NCI-H2171 treated with DMSO at 0.1 percent for 48 hours (cell line): ENCODE results near the gene MLXIPL.
A peak's percentile ranks its signal among the peaks of the same experiment; 100 is the strongest.
"Not testable (repeated sequence)": the region's sequence is repeated elsewhere in the genome, so short reads cannot be mapped to it uniquely, and the experiment has no call there.

Experiments used
- DNase-seq: peaks from one replicate; lab custom pipeline; 2025; lab: John Stamatoyannopoulos, UW

MLXIPL gene, protein sequence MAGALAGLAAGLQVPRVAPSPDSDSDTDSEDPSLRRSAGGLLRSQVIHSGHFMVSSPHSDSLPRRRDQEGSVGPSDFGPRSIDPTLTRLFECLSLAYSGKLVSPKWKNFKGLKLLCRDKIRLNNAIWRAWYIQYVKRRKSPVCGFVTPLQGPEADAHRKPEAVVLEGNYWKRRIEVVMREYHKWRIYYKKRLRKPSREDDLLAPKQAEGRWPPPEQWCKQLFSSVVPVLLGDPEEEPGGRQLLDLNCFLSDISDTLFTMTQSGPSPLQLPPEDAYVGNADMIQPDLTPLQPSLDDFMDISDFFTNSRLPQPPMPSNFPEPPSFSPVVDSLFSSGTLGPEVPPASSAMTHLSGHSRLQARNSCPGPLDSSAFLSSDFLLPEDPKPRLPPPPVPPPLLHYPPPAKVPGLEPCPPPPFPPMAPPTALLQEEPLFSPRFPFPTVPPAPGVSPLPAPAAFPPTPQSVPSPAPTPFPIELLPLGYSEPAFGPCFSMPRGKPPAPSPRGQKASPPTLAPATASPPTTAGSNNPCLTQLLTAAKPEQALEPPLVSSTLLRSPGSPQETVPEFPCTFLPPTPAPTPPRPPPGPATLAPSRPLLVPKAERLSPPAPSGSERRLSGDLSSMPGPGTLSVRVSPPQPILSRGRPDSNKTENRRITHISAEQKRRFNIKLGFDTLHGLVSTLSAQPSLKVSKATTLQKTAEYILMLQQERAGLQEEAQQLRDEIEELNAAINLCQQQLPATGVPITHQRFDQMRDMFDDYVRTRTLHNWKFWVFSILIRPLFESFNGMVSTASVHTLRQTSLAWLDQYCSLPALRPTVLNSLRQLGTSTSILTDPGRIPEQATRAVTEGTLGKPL

DNA sequence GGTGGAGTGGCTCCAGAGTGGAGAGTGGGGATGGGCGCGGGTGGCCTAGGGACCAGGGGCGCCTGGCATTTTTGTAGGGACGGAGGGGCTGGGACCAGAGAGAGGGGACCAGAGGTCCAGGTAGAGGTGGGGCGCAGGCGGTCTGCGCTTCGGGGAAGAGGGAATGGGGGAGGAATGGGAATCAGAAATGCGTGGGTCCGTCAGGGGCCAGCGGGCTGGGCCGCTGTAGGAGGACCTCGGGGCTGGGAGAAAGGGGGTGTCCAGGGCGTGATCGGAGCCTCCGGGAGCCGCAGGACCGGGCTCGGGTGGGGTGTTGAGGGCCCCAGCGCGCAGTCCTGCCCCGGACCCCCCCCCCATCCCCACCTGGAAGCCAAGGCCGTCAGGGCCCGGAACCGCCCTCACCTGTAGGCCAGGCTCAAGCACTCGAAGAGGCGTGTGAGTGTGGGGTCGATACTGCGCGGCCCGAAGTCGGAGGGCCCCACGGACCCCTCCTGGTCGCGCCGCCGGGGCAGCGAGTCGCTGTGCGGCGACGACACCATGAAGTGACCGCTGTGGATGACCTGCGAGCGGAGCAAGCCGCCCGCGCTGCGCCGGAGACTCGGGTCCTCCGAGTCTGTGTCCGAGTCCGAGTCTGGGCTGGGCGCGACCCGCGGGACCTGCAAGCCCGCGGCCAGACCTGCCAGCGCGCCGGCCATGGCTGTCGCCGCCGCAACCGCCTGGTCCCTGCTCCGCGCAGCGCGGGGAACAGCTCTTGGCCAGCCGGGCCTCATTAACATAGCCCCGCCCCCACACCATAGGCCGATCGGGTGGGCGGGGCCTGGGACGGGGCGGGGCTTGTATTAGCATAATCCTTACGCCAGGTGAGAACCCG, at the start of gene MLXIPL:
TSS of gene MLXIPL (minus strand) at position 725 of the 871 bp plus-strand sequence. CDS start at position 695, 30 bp downstream.
- peak; percentile 84 for DNase-seq

DNA sequence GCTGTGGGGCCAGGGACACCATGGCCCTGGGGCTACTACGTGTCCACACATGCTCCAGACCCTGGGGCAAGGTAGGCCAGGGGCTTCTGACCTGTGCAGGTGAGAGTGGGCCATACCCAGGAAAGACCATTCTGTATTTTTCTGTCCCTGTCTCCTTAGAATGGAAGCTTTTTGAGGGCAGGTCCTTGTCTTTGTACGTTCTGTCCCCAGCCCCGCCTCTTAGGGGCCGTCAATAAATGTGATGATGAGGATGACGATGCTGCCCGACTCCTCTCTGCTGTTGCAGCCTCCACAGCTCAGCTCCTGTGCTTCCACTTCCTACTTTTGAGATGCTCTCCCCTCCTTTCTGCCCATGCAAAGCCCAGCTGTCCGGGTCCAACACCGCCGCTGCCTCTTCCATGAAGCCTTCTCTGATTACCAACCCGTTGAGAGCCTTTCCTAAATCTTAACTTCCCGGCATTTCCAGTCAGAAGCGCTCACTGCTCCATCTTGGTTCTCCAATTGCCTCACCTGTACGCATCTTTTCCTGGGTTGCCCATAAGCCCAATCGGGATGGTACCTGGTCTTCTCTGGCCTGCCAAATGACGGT, 47.6 kb upstream of the MLXIPL start:
- DNase-seq: no peak

DNA sequence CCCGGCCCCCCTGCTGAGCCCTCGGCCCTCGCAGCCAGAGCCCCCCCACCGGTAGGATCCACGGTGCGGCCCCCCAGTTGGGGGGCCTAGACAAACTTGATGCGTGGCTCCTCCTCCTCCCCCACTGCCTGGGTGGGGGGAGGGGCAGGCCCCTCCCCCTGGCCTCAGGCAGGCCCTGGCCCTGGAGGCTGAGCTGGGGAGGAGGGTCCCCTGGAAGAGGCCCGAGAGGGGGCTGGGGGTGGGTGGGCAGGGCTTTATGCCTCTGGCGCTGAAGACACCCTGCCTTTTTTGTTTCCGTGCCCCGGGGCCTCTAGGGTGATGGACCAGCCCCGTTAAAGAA, 47.0 kb upstream of the MLXIPL start:
- DNase-seq: no peak

DNA sequence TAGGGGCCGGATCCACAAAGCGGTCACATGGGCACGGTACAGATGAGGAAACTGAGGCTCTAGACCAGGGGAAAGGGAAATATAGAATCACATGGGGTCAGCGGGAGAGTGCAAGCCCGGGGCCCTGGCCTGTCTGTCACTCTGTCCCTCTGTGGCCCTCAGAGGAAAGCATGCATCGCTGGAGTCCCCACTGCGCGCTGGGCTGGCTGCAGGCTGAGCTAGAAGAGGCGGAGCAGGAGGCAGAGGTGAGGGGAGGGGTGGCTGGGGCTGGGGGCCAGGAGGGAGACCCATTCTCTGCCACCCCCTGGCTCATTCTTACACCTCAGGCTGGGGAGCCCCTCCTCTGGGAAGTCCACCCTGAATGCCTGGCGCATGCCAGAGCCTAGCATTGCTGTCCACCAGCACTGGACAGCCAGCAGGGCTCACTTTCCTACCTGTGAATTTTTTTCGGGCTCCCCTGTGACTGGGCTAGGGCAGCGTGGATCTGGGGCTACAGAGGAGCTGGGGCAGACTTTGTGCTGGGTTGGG, 45.6 kb upstream of the MLXIPL start:
- no peak for DNase-seq

DNA sequence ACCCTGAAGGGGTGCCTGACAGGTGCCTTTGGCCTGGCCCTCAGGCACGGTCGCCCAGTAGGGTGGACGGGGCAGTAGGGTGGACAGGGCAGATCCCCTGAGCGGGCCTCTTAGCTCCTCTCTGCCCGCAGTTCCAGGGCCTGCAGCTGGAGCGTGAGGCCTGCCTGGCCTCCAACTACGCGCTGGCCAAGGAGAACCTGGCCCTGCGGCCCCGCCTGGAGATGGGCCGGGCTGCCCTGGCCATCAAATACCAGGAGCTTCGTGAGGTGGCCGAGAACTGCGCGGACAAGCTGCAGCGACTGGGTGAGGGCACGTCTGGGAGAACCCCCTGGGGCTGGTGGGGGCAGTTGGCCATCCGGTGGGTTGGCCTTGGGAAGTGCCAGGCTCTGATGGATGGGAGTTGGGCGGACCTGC, 45.0 kb upstream of the MLXIPL start:
- no peak for DNase-seq

DNA sequence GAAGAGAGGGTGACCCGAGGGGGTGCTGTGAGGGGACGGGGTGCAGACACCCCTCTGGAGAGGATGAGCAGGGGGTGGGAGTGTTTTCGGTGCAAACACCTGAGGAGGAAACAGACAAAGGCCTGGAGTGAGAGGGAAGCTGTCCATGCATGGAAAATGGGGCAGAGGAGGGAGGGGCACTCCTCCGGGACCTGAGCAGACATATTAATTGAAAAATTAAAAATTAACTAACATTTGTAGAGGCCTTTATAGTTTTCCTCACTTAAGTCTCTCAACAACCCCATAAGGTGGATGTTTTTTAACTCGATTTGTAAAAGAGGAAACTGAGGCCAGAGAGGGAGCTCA, 44.5 kb upstream of the MLXIPL start:
- peak; percentile 85 for DNase-seq

DNA sequence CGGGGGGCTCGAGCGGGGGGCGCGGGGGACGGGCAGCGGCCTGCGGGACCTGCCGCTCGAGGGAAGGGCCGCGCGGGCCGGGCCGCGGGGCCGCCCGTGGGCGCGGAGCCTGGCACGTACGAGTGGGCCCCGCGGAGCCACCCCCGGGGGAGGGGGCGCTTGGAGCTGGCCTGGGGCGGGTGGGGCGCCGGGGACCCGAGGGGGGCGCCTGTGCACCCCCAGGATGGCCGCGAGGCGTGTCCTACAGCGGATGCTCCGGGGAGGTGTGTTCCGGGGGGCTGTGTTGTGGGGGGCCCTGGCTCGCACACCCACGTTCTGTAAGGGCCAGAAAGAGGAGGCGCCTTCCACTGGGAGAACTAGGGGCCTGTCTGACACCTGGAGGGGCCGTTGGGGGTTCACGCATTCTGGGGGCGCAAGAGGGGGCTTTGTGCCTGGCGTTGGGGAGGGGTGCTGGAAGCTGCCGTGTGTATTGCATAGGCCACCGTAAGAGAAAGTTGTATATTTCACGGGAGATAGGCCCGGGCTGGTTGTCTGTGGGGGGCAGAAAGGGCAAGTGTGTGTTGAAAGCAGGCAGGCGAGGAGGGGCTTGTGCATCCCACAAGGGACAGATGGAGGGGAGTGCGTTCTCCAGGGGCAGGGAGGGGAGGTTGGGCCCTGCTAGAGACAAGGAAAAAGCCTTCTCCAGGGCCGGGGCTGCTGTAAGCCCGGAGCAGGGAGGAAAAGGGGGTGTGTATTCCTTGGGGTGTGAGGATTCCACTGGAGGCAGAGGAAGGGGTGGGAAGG, 44.0 kb upstream of the MLXIPL start:
- DNase-seq: peak; percentile 91

DNA sequence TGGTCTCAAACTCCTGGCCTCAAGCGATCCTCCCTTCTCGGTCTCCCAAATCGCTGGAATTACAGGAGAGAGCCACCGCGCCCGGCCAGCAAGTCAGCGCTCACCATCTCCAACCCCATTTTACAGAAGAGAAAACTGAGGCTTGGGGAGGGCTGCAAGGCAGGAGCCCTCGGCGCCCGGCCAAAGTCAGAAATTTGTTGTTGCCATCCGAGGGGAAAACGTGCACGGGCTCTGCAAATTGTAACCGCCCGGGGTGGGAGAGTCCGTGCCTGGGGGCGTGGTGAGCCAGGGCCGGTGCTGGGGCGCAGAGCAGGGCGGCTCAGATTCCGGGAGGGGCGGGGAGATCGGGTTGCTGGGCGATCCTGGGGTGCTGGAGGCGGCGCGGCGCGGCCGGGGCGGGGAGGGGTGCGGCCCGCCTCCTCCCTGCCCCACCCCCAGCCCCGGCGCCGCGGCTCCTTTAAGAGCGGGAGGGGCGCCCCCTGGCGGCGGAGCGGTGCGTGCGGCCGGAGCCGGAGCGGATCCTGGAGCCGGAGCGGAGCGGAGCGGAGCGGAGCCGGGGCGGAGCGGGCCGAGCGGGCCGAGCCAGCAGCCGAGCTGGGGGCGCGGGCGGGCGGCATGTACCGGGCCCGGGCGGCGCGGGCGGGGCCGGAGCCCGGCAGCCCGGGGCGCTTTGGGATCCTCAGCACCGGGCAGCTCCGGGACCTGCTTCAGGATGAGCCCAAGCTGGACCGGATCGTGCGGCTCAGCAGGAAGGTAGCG, 43.2 kb upstream of the MLXIPL start, which contains the start of gene VPS37D:
TSS of gene VPS37D (plus strand) at position 488 of the 759 bp plus-strand sequence. CDS start at position 616, 128 bp downstream.
- DNase-seq: peak; percentile 85

DNA sequence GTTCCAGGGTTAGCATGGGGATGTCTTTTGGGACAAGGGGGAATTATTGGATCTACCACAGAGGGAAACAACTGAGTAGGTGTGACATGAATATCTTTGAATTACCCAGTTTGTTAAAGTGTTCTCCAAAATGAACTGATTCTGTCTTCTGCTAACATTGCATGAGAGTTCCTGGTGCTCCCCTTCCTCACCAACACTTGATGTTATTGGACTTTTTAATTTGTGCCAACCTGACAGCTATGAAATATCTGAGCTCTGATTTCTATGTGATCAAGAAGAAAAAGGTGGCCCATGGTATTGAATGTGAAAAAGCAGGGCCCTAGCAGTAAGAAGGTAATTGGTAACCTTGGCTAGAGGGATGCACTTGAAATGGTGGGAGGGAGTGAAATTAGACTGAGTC, 38.7 kb upstream of the MLXIPL start:
- no peak for DNase-seq

DNA sequence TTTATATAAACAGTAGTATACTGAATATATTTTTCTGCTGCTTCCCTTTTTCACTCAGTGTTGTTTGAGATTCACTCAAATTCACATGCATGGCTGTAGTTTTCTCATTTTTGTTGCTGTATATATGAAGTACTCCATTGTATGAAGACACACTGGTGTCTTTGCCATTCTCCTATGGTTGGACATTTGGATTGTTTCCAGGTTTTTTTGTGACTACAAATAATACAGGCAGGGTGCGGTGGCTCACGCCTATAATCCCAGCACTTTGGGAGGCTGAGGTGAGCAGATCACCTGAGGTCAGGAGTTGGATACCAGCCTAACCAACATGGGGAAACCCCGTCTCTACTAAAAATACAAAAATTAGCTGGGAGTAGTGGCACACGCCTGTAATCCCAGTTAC, 36.3 kb upstream of the MLXIPL start:
- not testable (repeated sequence) for DNase-seq

DNA sequence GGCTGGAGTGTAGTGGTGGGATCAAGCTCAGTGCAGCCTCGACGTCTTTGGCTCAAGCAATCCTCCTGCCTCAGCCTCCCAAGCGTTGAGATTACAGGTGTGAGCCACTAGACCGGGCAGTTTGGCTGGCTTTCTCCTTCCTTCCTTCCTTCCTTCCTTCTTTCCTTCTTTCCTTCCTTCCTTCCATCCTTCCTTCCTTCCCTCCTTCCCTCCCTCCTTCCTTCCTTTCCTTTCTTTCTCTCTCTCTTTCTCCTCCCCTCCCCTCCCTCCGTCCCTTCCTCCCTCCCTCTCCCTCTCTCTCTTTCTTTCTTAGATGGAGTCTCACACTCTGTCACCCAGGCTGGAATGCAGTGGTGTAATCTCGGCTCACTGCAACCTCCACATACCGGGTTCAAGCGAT, 35.7 kb upstream of the MLXIPL start:
- no peak for DNase-seq

DNA sequence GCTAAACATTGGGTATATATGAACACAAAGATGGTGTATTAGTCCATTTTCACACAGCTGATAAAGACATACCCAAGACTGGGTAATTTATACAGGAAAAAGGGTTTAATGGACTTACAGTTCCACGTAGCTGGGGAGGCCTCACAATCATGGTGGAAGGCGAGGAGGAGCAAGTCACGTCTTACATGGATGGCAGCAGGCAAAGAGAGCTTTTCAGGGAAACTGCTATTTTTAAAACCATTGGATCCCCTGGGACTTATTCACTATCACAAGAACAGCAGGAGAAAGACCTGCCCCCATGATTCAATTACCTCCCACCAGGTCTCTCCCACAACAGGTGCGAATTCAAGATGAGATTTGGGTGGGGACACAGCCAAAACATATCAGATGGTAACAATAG, 31.0 kb upstream of the MLXIPL start:
- DNase-seq: peak; percentile 39

DNA sequence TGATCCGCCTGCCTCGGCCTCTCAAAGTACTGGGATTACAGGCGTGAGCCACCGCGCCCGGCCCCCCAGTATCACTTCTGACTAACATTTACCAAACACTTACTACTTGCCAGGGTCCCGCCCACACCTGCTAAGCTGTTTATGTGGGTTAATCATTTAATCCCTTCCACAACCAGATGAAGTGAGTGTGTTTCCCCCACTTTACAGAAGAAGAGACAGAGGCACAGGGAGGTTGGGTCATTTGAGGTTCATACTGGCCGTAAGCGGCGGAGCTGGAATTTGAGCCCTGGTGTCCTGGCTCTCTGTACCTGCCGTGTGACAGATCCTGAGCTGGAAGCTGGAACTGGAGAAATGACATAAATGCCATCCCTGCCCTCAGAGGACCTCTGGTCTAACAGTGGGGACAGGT, 28.2 kb upstream of the MLXIPL start:
- no peak for DNase-seq

DNA sequence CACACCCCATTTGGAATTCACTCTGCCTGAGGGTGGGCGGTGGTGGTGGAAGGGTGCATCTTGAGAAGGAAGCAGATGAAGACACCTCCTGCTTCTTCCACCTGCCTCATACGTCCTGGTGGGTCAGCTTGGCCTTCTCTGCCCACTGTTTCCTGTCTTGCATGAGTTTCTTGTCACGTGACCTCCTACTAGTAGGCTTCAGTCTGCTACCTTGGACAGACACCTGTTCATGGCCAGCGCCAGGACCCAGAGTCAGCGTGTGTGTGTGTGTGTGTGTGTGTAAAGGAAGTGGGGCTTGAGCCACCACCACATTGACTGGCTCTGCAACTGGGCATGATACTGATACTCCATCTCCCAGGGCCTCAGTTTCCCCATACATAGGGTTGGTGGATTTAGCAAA, 26.2 kb upstream of the MLXIPL start:
- no peak for DNase-seq

DNA sequence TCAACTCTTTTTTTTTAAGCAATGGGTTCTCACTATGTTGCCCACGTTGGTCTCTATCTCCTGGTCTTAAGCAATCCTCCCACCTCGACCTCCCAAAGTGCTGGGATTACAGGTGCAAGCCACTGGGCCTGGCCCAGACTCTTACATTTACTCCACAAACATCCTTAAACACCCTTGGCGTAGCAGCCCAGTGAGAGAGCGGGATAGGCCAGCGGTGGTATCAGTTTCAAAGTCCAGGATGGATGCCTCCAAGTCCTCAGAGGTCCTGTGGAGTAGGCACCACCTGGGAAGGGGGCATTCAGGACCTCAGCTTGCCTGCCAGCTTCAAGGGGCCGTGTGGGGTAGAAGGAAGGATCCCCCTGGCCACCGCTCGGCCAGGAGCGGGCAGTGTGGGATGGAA, 25.3 kb upstream of the MLXIPL start:
- no peak for DNase-seq

DNA sequence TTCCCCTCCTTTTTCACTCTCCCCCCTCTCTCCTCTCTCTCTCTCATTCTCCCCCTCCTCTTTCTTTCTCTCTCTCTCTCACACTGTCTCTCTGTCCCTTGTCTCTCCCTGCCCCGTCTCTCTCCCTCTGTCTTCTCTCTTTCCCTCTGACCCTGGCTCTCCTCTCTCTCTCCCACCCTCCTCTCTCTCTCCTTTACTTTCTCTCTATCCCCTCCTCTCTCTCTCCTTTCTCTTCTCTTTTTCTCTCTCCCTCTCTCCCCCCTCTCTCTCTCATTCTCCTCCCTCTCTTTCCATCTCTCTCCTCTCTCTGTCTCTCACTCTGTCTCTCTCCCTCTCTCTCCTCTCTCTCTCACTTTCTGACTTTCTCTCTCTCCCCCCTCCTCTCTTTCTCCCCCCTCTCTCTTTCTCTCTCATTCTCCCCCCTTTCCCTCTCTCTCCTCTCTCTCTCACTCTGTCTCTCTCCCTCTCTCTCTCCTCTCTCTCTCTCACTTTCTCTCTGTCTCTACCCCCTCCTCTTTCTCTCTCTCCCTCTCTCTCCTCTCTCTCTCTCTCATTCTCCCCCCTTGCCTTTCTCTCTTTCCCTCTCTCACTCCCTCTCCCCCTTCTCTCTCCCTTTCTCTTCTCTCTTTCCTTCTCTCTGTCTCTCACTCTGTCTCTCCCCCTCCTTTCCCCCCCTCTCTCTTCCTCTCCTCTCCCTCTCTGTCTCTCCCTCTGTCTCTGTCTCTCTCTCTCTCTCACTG, 24.4 kb upstream of the MLXIPL start:
- no peak for DNase-seq

DNA sequence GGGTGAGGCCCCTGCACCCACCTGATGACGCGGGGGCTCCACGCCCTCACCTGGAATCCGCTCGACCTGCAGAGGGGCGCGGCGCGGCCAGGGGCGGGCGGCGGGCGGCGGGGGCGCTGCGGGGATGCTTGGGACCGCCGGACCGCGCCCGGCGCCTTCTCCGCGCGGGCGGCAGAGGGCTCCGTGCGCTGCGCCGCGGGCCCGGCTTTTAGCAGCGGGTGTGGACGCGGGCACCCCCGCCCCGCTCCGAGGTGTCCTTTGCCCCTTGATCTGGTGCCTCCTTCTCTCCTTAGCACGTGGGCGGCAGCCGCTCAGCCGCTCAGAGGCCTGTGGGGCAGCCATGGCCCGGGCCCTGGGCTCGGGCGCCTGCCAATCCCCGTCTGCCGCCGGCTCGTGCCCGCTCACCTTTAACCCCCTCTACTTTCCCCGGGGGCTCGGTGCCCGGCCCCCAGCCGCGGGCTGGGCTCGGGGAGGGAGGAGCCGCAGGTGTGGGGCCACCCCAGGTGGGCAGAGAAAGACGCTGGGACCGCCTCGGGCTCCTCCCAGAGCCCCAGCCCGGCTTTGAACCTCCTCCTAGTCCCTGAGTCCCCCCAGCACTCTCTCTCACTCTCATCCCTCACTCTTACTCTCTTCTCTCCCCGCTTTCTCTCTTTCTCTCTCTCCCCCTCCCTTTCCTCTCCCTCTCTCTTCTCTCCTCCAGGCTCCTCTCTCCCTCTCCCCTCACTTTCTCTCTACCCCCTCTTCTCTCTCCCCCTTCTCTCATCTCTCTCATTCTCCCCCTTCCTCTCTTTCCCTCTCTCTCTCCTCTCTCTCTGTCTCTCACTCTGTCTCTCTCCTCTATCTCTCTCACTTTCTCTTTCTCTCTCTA, 23.6 kb upstream of the MLXIPL start:
- peak; percentile 61 for DNase-seq
